Mammary epithelial cell (primary cell): ENCODE data around the gene DBF4B.

Experiments used
- EZH2 ChIP-seq: IDR thresholded peaks from 2 replicates; pipeline ENCODE4 v1.6.1; 2012; ENCODE audit warnings: low read length, inconsistent platforms, borderline replicate concordance
- TF ChIP-seq, protein P1 (sequence below), 2 donors: IDR thresholded peaks in 1 of 2; conservative IDR thresholded peaks in 1 of 2; 2 replicates each; pipeline ENCODE4 v1.5.1; 2011 to 2012; ENCODE audit warnings: inconsistent platforms in 2 of 2, low read length in 2 of 2, mild to moderate bottlenecking in 2 of 2, control low read depth in 1 of 2, low read depth in 1 of 2; ENCODE audit not compliant: insufficient read depth in 1 of 2; ENCODE audit errors: extremely low read depth in 1 of 2

DNA sequence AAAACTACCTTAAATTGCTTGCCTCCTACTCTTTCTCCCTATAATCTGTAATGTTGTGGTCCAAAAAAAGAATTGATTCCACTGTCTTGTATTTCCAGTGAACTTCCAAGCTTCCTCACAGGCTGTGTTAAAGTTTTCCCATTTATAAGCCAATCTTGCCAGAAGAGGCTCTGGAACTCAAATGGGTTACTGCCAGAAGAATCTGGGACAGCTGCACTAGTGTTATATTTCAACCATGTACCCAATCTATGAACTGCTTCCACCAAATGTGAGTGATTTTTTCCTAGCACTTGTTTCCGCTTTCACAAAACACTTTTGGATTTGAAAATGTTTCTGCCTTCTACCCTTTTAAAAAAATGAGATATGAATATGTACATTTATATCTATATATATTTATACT, 20.7 kb upstream of the DBF4B start:
- TF ChIP-seq, protein P1, sequence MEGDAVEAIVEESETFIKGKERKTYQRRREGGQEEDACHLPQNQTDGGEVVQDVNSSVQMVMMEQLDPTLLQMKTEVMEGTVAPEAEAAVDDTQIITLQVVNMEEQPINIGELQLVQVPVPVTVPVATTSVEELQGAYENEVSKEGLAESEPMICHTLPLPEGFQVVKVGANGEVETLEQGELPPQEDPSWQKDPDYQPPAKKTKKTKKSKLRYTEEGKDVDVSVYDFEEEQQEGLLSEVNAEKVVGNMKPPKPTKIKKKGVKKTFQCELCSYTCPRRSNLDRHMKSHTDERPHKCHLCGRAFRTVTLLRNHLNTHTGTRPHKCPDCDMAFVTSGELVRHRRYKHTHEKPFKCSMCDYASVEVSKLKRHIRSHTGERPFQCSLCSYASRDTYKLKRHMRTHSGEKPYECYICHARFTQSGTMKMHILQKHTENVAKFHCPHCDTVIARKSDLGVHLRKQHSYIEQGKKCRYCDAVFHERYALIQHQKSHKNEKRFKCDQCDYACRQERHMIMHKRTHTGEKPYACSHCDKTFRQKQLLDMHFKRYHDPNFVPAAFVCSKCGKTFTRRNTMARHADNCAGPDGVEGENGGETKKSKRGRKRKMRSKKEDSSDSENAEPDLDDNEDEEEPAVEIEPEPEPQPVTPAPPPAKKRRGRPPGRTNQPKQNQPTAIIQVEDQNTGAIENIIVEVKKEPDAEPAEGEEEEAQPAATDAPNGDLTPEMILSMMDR (conservative IDR thresholded peaks at IDR 0.05 in 1 of 2, IDR thresholded peaks at IDR 0.05 in 1 of 2; ENCODE audit: extremely low read depth in 1 of 2, insufficient read depth in 1 of 2, low read depth in 1 of 2, low read length in 2 of 2) = no peak
- no peak for TF ChIP-seq EZH2
